Mesenchymal stem cell (in vitro differentiated cells and primary cell): ENCODE measurements around the gene FLOT2.
"Not testable (repeated sequence)": the region's sequence is repeated elsewhere in the genome, so short reads cannot be mapped to it uniquely, and the experiment has no call there.

Source experiments
- DNase-seq: peaks from one replicate; pipeline ENCODE4 v3.0.0-alpha.2; 2013
- H2AFZ ChIP-seq: one replicate; pipeline ENCODE4 v1.6.1; 2013; ENCODE audit warnings: low read depth, mild to moderate bottlenecking, control low read depth, inconsistent platforms, low read length, moderate library complexity
- H2AK5ac ChIP-seq: 2 replicates; pipeline ENCODE4 v1.6.1; 2013; ENCODE audit warnings: low read length, moderate library complexity, mild to moderate bottlenecking, inconsistent platforms; ENCODE audit not compliant: severe bottlenecking
- H2BK120ac ChIP-seq: one replicate; pipeline ENCODE4 v1.6.1; 2013; ENCODE audit warnings: low read depth, mild to moderate bottlenecking, inconsistent platforms, low read length, moderate library complexity
- H2BK12ac ChIP-seq, 2 experiments: one replicate each; pipeline ENCODE4 v1.6.1; 2013; ENCODE audit warnings: inconsistent platforms in 2 of 2, low read length in 2 of 2, mild to moderate bottlenecking in 2 of 2, moderate library complexity in 2 of 2, control low read depth in 1 of 2
- H2BK15ac ChIP-seq: one replicate; pipeline ENCODE4 v1.6.1; 2013; ENCODE audit warnings: mild to moderate bottlenecking, low read depth, inconsistent platforms; ENCODE audit not compliant: poor library complexity, severe bottlenecking
- H2BK5ac ChIP-seq: 2 replicates; pipeline ENCODE4 v1.6.1; 2013; ENCODE audit warnings: low read depth, mild to moderate bottlenecking, low read length, control low read depth, inconsistent platforms; ENCODE audit not compliant: poor library complexity, severe bottlenecking
- H3K14ac ChIP-seq, 2 experiments: one replicate each; pipeline ENCODE4 v1.6.1; 2013; ENCODE audit warnings: inconsistent platforms in 2 of 2, low read length in 2 of 2, control low read depth in 1 of 2, mild to moderate bottlenecking in 1 of 2, moderate library complexity in 1 of 2
- H3K18ac ChIP-seq, 2 experiments: one replicate each; pipeline ENCODE4 v1.6.1; 2013; ENCODE audit warnings: inconsistent platforms in 2 of 2, low read length in 2 of 2, control low read depth in 1 of 2, low read depth in 1 of 2, mild to moderate bottlenecking in 1 of 2
- H3K23ac ChIP-seq, 2 experiments: one replicate each; pipeline ENCODE4 v1.6.1; 2013; ENCODE audit warnings: inconsistent platforms in 2 of 2, low read length in 2 of 2, mild to moderate bottlenecking in 2 of 2, moderate library complexity in 2 of 2, control low read depth in 1 of 2
- H3K27ac ChIP-seq: 2 replicates; pipeline ENCODE4 v1.5.1; 2013; ENCODE audit warnings: mild to moderate bottlenecking, moderate library complexity, low read length, control low read depth, inconsistent platforms; ENCODE audit not compliant: poor library complexity, severe bottlenecking
- H3K27me3 ChIP-seq, 2 experiments: 2 replicates each; pipeline versions ENCODE4 v1.6.1 to v1.7.0; 2013; ENCODE audit warnings: low read length in 2 of 2, mild to moderate bottlenecking in 2 of 2, moderate library complexity in 2 of 2, control low read depth in 1 of 2, inconsistent platforms in 1 of 2; ENCODE audit not compliant: control insufficient read depth in 1 of 2, insufficient read depth in 1 of 2
- H3K36me3 ChIP-seq, 2 experiments: 2 replicates each; pipeline versions ENCODE4 v1.6.1 to v1.7.0; 2013; ENCODE audit warnings: low read length in 2 of 2, control low read depth in 1 of 2, inconsistent platforms in 1 of 2, low read depth in 1 of 2, mild to moderate bottlenecking in 1 of 2; ENCODE audit not compliant: insufficient read depth in 2 of 2, control insufficient read depth in 1 of 2
- H3K4ac ChIP-seq, 2 experiments: one replicate each; pipeline ENCODE4 v1.6.1; 2013; ENCODE audit warnings: inconsistent platforms in 2 of 2, low read length in 2 of 2, mild to moderate bottlenecking in 2 of 2, moderate library complexity in 2 of 2, control low read depth in 1 of 2, low read depth in 1 of 2
- H3K4me1 ChIP-seq: 2 replicates; pipeline ENCODE4 v1.6.1; 2013; ENCODE audit warnings: low read depth, low read length, control low read depth; ENCODE audit not compliant: control insufficient read depth, insufficient read depth
- H3K4me2 ChIP-seq: 2 replicates; pipeline ENCODE4 v1.6.1; 2013; ENCODE audit warnings: low read length, mild to moderate bottlenecking, inconsistent platforms; ENCODE audit not compliant: poor library complexity, severe bottlenecking
- H3K4me3 ChIP-seq, 2 experiments: 2 replicates each; pipeline versions ENCODE4 v1.5.1 to v1.7.0; 2013; ENCODE audit warnings: low read length in 2 of 2, mild to moderate bottlenecking in 2 of 2, control low read depth in 1 of 2, low read depth in 1 of 2; ENCODE audit not compliant: insufficient read depth in 1 of 2
- H3K79me1 ChIP-seq: replicated peaks from 2 replicates; pipeline ENCODE4 v1.6.1; 2013; ENCODE audit warnings: mild to moderate bottlenecking, control low read depth, low read length, inconsistent platforms; ENCODE audit not compliant: poor library complexity, severe bottlenecking
- H3K9ac ChIP-seq: 2 replicates; pipeline ENCODE4 v1.7.0; 2013; ENCODE audit warnings: mild to moderate bottlenecking, low read length, moderate library complexity
- H3K9me3 ChIP-seq: 2 replicates; pipeline ENCODE4 v1.7.0; 2013; ENCODE audit warnings: mild to moderate bottlenecking, low read length; ENCODE audit not compliant: control insufficient read depth
- H4K8ac ChIP-seq: one replicate; pipeline ENCODE4 v1.6.1; 2013; ENCODE audit warnings: inconsistent platforms, mild to moderate bottlenecking, low read length, moderate library complexity
- H4K91ac ChIP-seq: one replicate; pipeline ENCODE4 v1.6.1; 2013; ENCODE audit warnings: mild to moderate bottlenecking, low read length, inconsistent platforms
- WGBS: methylation state at CpG from one replicate; pipeline ENCODE4 v1.1.7; 2013; ENCODE audit warnings: mixed read lengths; 5-methylcytosine and 5-hydroxymethylcytosine counted together

FLOT2 gene

GRCh38 chr17:28934508-28934907 is 37.0 kb upstream of the FLOT2 start:
- H2BK15ac ChIP-seq, H3K23ac ChIP-seq, H2BK120ac ChIP-seq, H3K4me3 ChIP-seq, H4K91ac ChIP-seq, H3K4ac ChIP-seq, H3K27me3 ChIP-seq, H2AFZ ChIP-seq, H3K9ac ChIP-seq, H3K18ac ChIP-seq, H2BK5ac ChIP-seq, H3K4me1 ChIP-seq, H3K79me1 ChIP-seq, H3K4me2 ChIP-seq, H3K27ac ChIP-seq, H2AK5ac ChIP-seq, DNase-seq, H4K8ac ChIP-seq, H3K14ac ChIP-seq, H3K9me3 ChIP-seq, H2BK12ac ChIP-seq: not testable (repeated sequence)
- 99% methylated on average over 8 of the region's 8 CpGs for WGBS
- peaks cover 16 to 21% of the 10 kb centered on the region in 2 experiments for H3K36me3 ChIP-seq

GRCh38 chr17:28929787-28930186 is 32.3 kb upstream of the FLOT2 start:
- H3K14ac ChIP-seq = no peak overlapping the region
- no peak overlapping the region for H4K91ac ChIP-seq
- no peak overlapping the region for H3K23ac ChIP-seq
- H3K27me3 ChIP-seq = no peaks in the 10 kb centered on the region
- H2BK120ac ChIP-seq = no peak overlapping the region
- H3K9ac ChIP-seq = no peak overlapping the region
- peaks cover 4% of the 10 kb centered on the region for H3K79me1 ChIP-seq
- no peak overlapping the region for H3K4me3 ChIP-seq
- no peak overlapping the region for H2BK5ac ChIP-seq
- H3K4ac ChIP-seq = no peak overlapping the region
- peaks cover 30 to 39% of the 10 kb centered on the region in 2 experiments for H3K36me3 ChIP-seq
- H3K9me3 ChIP-seq = peaks cover 9% of the 10 kb centered on the region
- no peak overlapping the region for H4K8ac ChIP-seq
- WGBS = 99% methylated on average over 2 of the region's 2 CpGs
- H2AFZ ChIP-seq = no peak overlapping the region
- no peak overlapping the region for H3K18ac ChIP-seq
- H2BK12ac ChIP-seq = no peak overlapping the region
- no peak overlapping the region for H3K27ac ChIP-seq
- no peak overlapping the region for H3K4me2 ChIP-seq
- peaks cover 6% of the 10 kb centered on the region for H3K4me1 ChIP-seq
- DNase-seq = no peak
- no peak overlapping the region for H2BK15ac ChIP-seq
- H2AK5ac ChIP-seq = no peak overlapping the region

- Histone ChIP-seq H3K36me3 (peaks cover 34 to 50% of the 10 kb centered on the region in 2 experiments), H3K27me3 (no peaks in the 10 kb centered on the region), H3K4ac (no peak overlapping the region), H2AK5ac (no peak overlapping the region), H3K14ac (no peak overlapping the region), H4K91ac (no peak overlapping the region), H3K9ac (no peak overlapping the region), H3K18ac (no peak overlapping the region), H2BK12ac (no peak overlapping the region), H2AFZ (no peak overlapping the region), H3K79me1 (peaks cover 8% of the 10 kb centered on the region), H2BK5ac (no peak overlapping the region), H3K4me1 (peaks cover 6% of the 10 kb centered on the region), H2BK120ac (no peak overlapping the region), H3K9me3 (peaks cover 9% of the 10 kb centered on the region), H3K4me2 (no peak overlapping the region), H3K27ac (no peak overlapping the region), H3K4me3 (no peak overlapping the region), H3K23ac (no peak overlapping the region), H4K8ac (no peak overlapping the region), H2BK15ac (no peak overlapping the region)
- peak; percentile 52 for DNase-seq
- WGBS = 87% methylated on average over 2 of the region's 2 CpGs
Measured at GRCh38 chr17:28928061-28928460, 30.5 kb upstream of the FLOT2 start.

GRCh38 chr17:28926786-28927185 is 29.3 kb upstream of the FLOT2 start:
- no peak overlapping the region for H2BK5ac ChIP-seq
- peaks cover 6% of the 10 kb centered on the region for H3K4me1 ChIP-seq
- 81% methylated on average over 4 of the region's 4 CpGs for WGBS
- peak; percentile 38 for DNase-seq
- peaks cover 10% of the 10 kb centered on the region for H3K79me1 ChIP-seq
- H3K4ac ChIP-seq = peak overlapping the region in 1 of 2 experiments; percentile 70
- H3K18ac ChIP-seq = peak overlapping the region; percentile 40 to 87
- no peak overlapping the region for H2AK5ac ChIP-seq
- H3K14ac ChIP-seq = no peak overlapping the region
- peak overlapping the region; percentile 26 for H2BK15ac ChIP-seq
- no peak overlapping the region for H3K4me3 ChIP-seq
- no peaks in the 10 kb centered on the region for H3K27me3 ChIP-seq
- peak overlapping the region; percentile 45 for H4K8ac ChIP-seq
- no peak overlapping the region for H2AFZ ChIP-seq
- peak overlapping the region; percentile 70 for H4K91ac ChIP-seq
- H2BK12ac ChIP-seq = peak overlapping the region; percentile 4 to 38
- peak overlapping the region; percentile 21 for H3K9ac ChIP-seq
- no peak overlapping the region for H2BK120ac ChIP-seq
- H3K4me2 ChIP-seq = no peak overlapping the region
- peak overlapping the region; percentile 50 for H3K27ac ChIP-seq
- H3K23ac ChIP-seq = peak overlapping the region in 1 of 2 experiments; percentile 66
- H3K9me3 ChIP-seq = peaks cover 9% of the 10 kb centered on the region
- peaks cover 26 to 63% of the 10 kb centered on the region in 2 experiments for H3K36me3 ChIP-seq
